HepG2 (cell line): ENCODE measurements around the gene C11orf65. TPM values are rescaled to one million over a fixed set of nuclear protein-coding genes. Genes with fewer than 3 reads are reported as not detected.

Experiments used
- HOXA3 ChIP-seq: sonication (generic); formaldehyde crosslinking; IDR thresholded peaks from 2 replicates; pipeline ENCODE4 v1.5.0; 2020; ENCODE audit warnings: missing genetic modification reagents
- KDM2A ChIP-seq: sonication (generic); formaldehyde crosslinking; IDR thresholded peaks from 2 replicates; pipeline ENCODE4 v1.4.0; 2020; ENCODE audit warnings: low read depth, missing genetic modification reagents, borderline replicate concordance
- POGZ ChIP-seq: sonication (generic); formaldehyde crosslinking; IDR thresholded peaks from 2 replicates; pipeline ENCODE4 v1.4.0; 2020; ENCODE audit warnings: mild to moderate bottlenecking, missing genetic modification reagents
- RBFOX2 ChIP-seq: fragments of 200-400 bp; formaldehyde crosslinking; IDR thresholded peaks from 2 replicates; pipeline ENCODE4 v1.6.1; 2017; ENCODE audit warnings: low read depth, mild to moderate bottlenecking, low read length
- REST ChIP-seq, 2 experiments: IDR thresholded peaks; 2 replicates each; pipeline ENCODE4 v1.6.1; 2011 to 2012; ENCODE audit warnings: low read length in 2 of 2, borderline replicate concordance in 1 of 2, low read depth in 1 of 2, mild to moderate bottlenecking in 1 of 2, moderate library complexity in 1 of 2
- SP140L ChIP-seq: sonication (generic); formaldehyde crosslinking; IDR thresholded peaks from 2 replicates; pipeline ENCODE4 v1.4.0; 2020; ENCODE audit warnings: missing genetic modification reagents, borderline replicate concordance
- SUZ12 ChIP-seq: fragments of 150-350 bp; IDR thresholded peaks from 2 replicates; pipeline ENCODE4 v1.6.1; 2014; ENCODE audit warnings: low read depth, low read length
- TEAD2 ChIP-seq: sonication (generic); formaldehyde crosslinking; IDR thresholded peaks from 2 replicates; pipeline ENCODE4 v1.9.0; 2021; ENCODE audit warnings: missing genetic modification reagents
- ZMYM2 ChIP-seq: sonication (generic); formaldehyde crosslinking; IDR thresholded peaks from 2 replicates; pipeline ENCODE4 v1.8.0; 2022; ENCODE audit warnings: mild to moderate bottlenecking, missing genetic modification reagents
- ZNF773 ChIP-seq: sonication (generic); formaldehyde crosslinking; IDR thresholded peaks from 2 replicates; pipeline ENCODE4 v1.4.0; 2020; ENCODE audit warnings: missing genetic modification reagents, borderline replicate concordance
- ZNF776 ChIP-seq: sonication (generic); formaldehyde crosslinking; IDR thresholded peaks from 2 replicates; pipeline ENCODE4 v1.4.0; 2020; ENCODE audit warnings: mild to moderate bottlenecking, missing genetic modification reagents
- ZNF790 ChIP-seq: sonication (generic); formaldehyde crosslinking; IDR thresholded peaks from 2 replicates; pipeline ENCODE4 v1.8.0; 2022; ENCODE audit warnings: missing genetic modification reagents, mild to moderate bottlenecking, borderline replicate concordance
- ZSCAN21 ChIP-seq: sonication (generic); formaldehyde crosslinking; IDR thresholded peaks from 2 replicates; pipeline ENCODE4 v1.8.0; 2022; ENCODE audit warnings: mild to moderate bottlenecking, missing genetic modification reagents, moderate library complexity, borderline replicate concordance
- polyA plus RNA-seq, 8 experiments: library from polyadenylated mRNA; depleted of rRNA in 3 of 8; stranded (reverse) in 7 of 8; unstranded in 1 of 8; fragments of >200 nt; fragmentation: Illumina TruSeq in 4 of 8; extraction: Trizol in 4 of 8; gene quantifications; 2 replicates each; pipeline versions ENCODE4 v1.2.1 to v1.2.3, GENCODE V29; 2011 to 2016; ENCODE audit warnings: low read depth in 4 of 8, missing spikeins in 1 of 8, mixed read lengths in 1 of 8; ENCODE audit not compliant: insufficient read depth in 1 of 8
- total RNA-seq, 5 experiments: library from RNA; depleted of rRNA; stranded (reverse); fragments of >200 nt; fragmentation: Illumina TruSeq; extraction: Trizol; gene quantifications; 2 replicates each; pipeline ENCODE4 v1.2.3, GENCODE V29; 2016; ENCODE audit warnings: low read depth in 1 of 5
- TF ChIP-seq, protein P1 (sequence below): sonication (generic); formaldehyde crosslinking; IDR thresholded peaks from 2 replicates; pipeline ENCODE4 v1.4.0; 2020; ENCODE audit warnings: missing genetic modification reagents

Gene C11orf65
- total and polyA plus RNA-seq, 2 of the 13 experiments (the other 11 are each of a cell fraction or from before 2014, with no cell fraction given), result 0.38 to 0.42 TPM

DNA sequence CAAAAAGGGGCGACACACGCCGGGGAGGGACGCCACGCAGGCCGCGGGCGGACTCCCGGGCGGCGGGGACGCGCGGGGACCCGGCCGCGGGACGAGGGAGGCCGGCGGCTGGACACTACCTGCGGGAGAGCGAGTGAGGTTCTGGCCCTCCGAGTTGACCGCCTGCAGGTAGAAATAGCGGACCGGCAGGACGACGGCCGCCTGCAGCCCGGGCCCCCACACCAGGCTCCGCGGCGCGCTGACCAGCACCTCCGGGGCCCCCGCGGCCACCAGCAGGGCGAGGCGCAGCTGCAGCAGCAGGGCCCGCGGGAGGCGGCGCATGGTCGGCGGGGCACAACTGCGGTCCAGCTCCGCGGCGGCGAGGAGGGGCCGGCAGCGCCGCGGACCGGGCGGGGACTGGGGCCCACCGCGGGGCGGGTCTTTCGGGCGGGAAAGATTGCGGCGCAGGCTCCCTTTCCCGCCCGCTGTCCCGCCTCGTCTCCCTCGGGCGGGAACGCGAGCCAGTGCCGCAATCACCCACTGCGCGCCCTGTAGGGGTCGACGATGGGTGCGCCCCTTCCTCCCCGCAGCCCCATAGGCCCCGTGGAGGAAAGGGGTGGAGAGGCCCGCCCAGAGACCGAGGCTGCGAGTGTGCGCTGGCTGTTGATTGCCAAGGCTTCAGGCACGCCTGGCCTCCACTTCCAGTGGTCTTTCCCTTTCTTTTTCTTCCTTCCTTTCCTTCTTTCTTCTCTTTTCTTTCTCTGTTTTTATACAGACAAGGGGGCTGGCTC lies 30.9 kb upstream of the C11orf65 start, which contains the start of gene POGLUT3 (continued):
- TF ChIP-seq REST (IDR thresholded peaks at IDR 0.05; ENCODE audit: borderline replicate concordance in 1 of 2, low read depth in 1 of 2, low read length in 2 of 2) (peak in 1 of 2 experiments; percentile 19; a peak in 1 of 4 replicates), HOXA3 (peak; percentile 65), POGZ (0 out of 2 replicates have a peak, but pooled peaks have one; percentile 41), SUZ12 (no peak), ZMYM2 (0 out of 2 replicates have a peak, but pooled peaks have one; percentile 36), ZNF776 (CRISPR knock-in tag) (peak; percentile 71; the same call in 1 of the 2 replicates), TEAD2 (CRISPR knock-in tag) (peak; percentile 39; the same call in 1 of the 2 replicates), ZNF790 (peak; percentile 83; the same call in 1 of the 2 replicates), ZNF773 (CRISPR knock-in tag) (peak; percentile 91), ZSCAN21 (CRISPR knock-in tag) (peak; percentile 77), RBFOX2 (peak; percentile 80), KDM2A (CRISPR knock-in tag) (peak; percentile 57; the same call in 1 of the 2 replicates), SP140L (no peak)
- TF ChIP-seq, protein P1, sequence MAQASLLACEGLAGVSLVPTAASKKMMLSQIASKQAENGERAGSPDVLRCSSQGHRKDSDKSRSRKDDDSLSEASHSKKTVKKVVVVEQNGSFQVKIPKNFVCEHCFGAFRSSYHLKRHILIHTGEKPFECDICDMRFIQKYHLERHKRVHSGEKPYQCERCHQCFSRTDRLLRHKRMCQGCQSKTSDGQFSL (CRISPR knock-in tag), result 0 out of 2 replicates have a peak, but pooled peaks have one; percentile 52
